Ovary (tissue), 3 donors: ENCODE data around the gene TAF1D.

Experiments
- CTCF ChIP-seq, 3 donors: fragments of 450-650 bp in 2 of 3; fragments of 200-600 bp in 1 of 3; IDR thresholded peaks; one replicate each; pipeline versions ENCODE4 v1.5.1 to v1.8.0; 2016 to 2022; ENCODE audit warnings: antibody characterized with exemption in 3 of 3, mild to moderate bottlenecking in 1 of 3
- EP300 ChIP-seq: sonication (generic); formaldehyde crosslinking; IDR thresholded peaks from one replicate; pipeline ENCODE4 v1.6.1; 2017; ENCODE audit warnings: antibody characterized with exemption
- POLR2A ChIP-seq: fragments of 450-650 bp; IDR thresholded peaks from one replicate; pipeline ENCODE4 v1.6.1; 2017; ENCODE audit warnings: antibody characterized with exemption, mild to moderate bottlenecking, moderate library complexity
- donor health status: DM: no; HTN: no; CAD: no.

GRCh38 chr11:93732237-93732892, 8.9 kb downstream of the TAF1D start:
- TF ChIP-seq CTCF (IDR thresholded peaks at IDR 0.05) (no peak), POLR2A (no peak), EP300 (no peak)
